GM12878 (cell line): ENCODE data around the gene CDCA7L. TPM values are rescaled to one million over a fixed set of nuclear protein-coding genes. Genes with fewer than 3 reads are reported as not detected.

Experiments used
- ATAC-seq: fragments of 200-7000 bp; cut with Tn5 transposase; 3 replicates; pipeline ENCODE4 v1.9.1; 2020; ENCODE audit warnings: mild to moderate bottlenecking, moderate library complexity
- BruUV-seq: library from RNA; stranded (reverse); fragments of 400-500 nt; replicated peaks from 2 replicates; lab custom pipeline; 2021; lab: Mats Ljungman, UMichigan
- CTCF ChIA-PET: fragments of 300-600 bp; sonication (Branson Sonifier 250); formaldehyde crosslinking; extraction: SDS; loops from one replicate; lab custom pipeline; 2021; ENCODE audit warnings: inconsistent platforms; lab: Yijun Ruan, JAX
- POLR2A ChIA-PET: fragments of 350-600 bp; formaldehyde crosslinking; extraction: SDS; loops from one replicate; lab custom pipeline; 2021; ENCODE audit warnings: inconsistent platforms; lab: Charles Lee
- RAD21 ChIA-PET: fragments of 300-600 bp; sonication (Branson Sonifier 250); formaldehyde crosslinking; loops from one replicate; lab custom pipeline; 2023; ENCODE audit warnings: antibody characterized with exemption; ENCODE audit not compliant: unreplicated experiment; lab: Charles Lee
- SMC1A ChIA-PET: fragments of 300-600 bp; sonication (Branson Sonifier 250); formaldehyde crosslinking; loops from one replicate; lab custom pipeline; 2023; ENCODE audit not compliant: unreplicated experiment, uncharacterized antibody; lab: Charles Lee
- DNase-seq: peaks from one replicate; pipeline ENCODE4 v3.0.0-alpha.2; 2011; ENCODE audit warnings: low read depth, low spot score
- FAIRE-seq: peaks from 3 replicates; lab custom pipeline; 2011; peaks lifted over from hg19 to GRCh38; lab: Jason Lieb, UNC
- H2AFZ ChIP-seq: 2 replicates; pipeline ENCODE4 v1.6.0; 2011; ENCODE audit warnings: low read depth, low read length, control low read depth; ENCODE audit not compliant: control insufficient read depth
- H3K27ac ChIP-seq: 2 replicates; pipeline ENCODE4 v1.5.1; 2011; ENCODE audit warnings: control low read depth; ENCODE audit not compliant: control insufficient read depth, insufficient read depth
- H3K27me3 ChIP-seq, 2 experiments: replicated peaks in 1 of 2; 2 replicates each; pipeline versions ENCODE4 v1.6.0 to v1.6.1; 2011; ENCODE audit warnings: low read length in 1 of 2; ENCODE audit not compliant: control insufficient read depth in 2 of 2, insufficient read depth in 2 of 2
- H3K36me3 ChIP-seq, 2 experiments: 2 replicates each; pipeline ENCODE4 v1.5.1; 2011; ENCODE audit warnings: low read length in 1 of 2; ENCODE audit not compliant: control insufficient read depth in 2 of 2, insufficient read depth in 2 of 2
- H3K4me1 ChIP-seq: 2 replicates; pipeline ENCODE4 v1.6.1; 2011; ENCODE audit warnings: mild to moderate bottlenecking, low read length, moderate library complexity, mixed read lengths; ENCODE audit not compliant: control insufficient read depth, insufficient read depth
- H3K4me2 ChIP-seq: 2 replicates; pipeline ENCODE4 v1.6.0; 2011; ENCODE audit warnings: control low read depth; ENCODE audit not compliant: control insufficient read depth, insufficient read depth
- H3K4me3 ChIP-seq: fragments of 200-600 bp; sonication (generic); 2 replicates; pipeline ENCODE4 v1.5.1; 2016
- H3K79me2 ChIP-seq: 2 replicates; pipeline ENCODE4 v1.6.0; 2011; ENCODE audit warnings: low read length; ENCODE audit not compliant: control insufficient read depth, insufficient read depth
- H3K9ac ChIP-seq: 2 replicates; pipeline ENCODE4 v1.8.0; 2011; ENCODE audit warnings: low read length, control low read depth, mixed read lengths; ENCODE audit not compliant: control insufficient read depth, insufficient read depth
- H3K9me3 ChIP-seq: replicated peaks from 3 replicates; pipeline ENCODE4 v1.5.1; 2011; ENCODE audit warnings: mild to moderate bottlenecking, low read length; ENCODE audit not compliant: control insufficient read depth, insufficient read depth
- H4K20me1 ChIP-seq: 2 replicates; pipeline ENCODE4 v1.6.0; 2011; ENCODE audit not compliant: control insufficient read depth, insufficient read depth
- BMI1 ChIP-seq: fragments of 450-650 bp; IDR thresholded peaks from 2 replicates; pipeline ENCODE4 v1.6.1; 2016; ENCODE audit warnings: mild to moderate bottlenecking, moderate library complexity, borderline replicate concordance
- CBFB ChIP-seq: IDR thresholded peaks from 2 replicates; pipeline ENCODE4 v1.6.1; 2016; ENCODE audit warnings: antibody characterized with exemption, low read depth
- CBX5 ChIP-seq: sonication (generic); IDR thresholded peaks from 2 replicates; pipeline ENCODE4 v1.6.1; 2016; ENCODE audit warnings: low read depth, moderate library complexity, mild to moderate bottlenecking, inconsistent platforms
- CHD4 ChIP-seq: fragments of 200-600 bp; sonication (generic); IDR thresholded peaks from 2 replicates; pipeline ENCODE4 v1.6.1; 2016; ENCODE audit warnings: mild to moderate bottlenecking
- FOXK2 ChIP-seq: fragments of 450-650 bp; IDR thresholded peaks from 2 replicates; pipeline ENCODE4 v1.6.1; 2017; ENCODE audit warnings: mild to moderate bottlenecking, moderate library complexity
- KLF5 ChIP-seq: fragments of 450-650 bp; IDR thresholded peaks from 2 replicates; pipeline ENCODE4 v1.6.1; 2014; ENCODE audit warnings: mild to moderate bottlenecking; ENCODE audit not compliant: partially characterized antibody
- NFIC ChIP-seq: IDR thresholded peaks from 2 replicates; pipeline ENCODE4 v1.6.1; 2012; ENCODE audit warnings: low read depth, mild to moderate bottlenecking, inconsistent platforms, low read length, moderate library complexity
- POU2F2 ChIP-seq: IDR thresholded peaks from 3 replicates; pipeline ENCODE4 v1.6.1; 2011; ENCODE audit warnings: low read depth, mild to moderate bottlenecking, low read length, borderline replicate concordance
- RELA ChIP-seq: fragments of 450-650 bp; IDR thresholded peaks from 2 replicates; pipeline ENCODE4 v1.8.0; 2014; ENCODE audit warnings: borderline replicate concordance; ENCODE audit not compliant: partially characterized antibody
- SPI1 ChIP-seq: IDR thresholded peaks from 2 replicates; pipeline ENCODE4 v1.6.1; 2011; ENCODE audit warnings: low read depth, mild to moderate bottlenecking, low read length, moderate library complexity, borderline replicate concordance; ENCODE audit not compliant: insufficient read depth
- STAT3 ChIP-seq: IDR thresholded peaks from 2 replicates; pipeline ENCODE4 v1.6.1; 2011; ENCODE audit warnings: low read depth, low read length, improper control_type of control experiment
- TCF3 ChIP-seq: IDR thresholded peaks from 2 replicates; pipeline ENCODE4 v1.6.1; 2012; ENCODE audit warnings: low read depth, mild to moderate bottlenecking, low read length, borderline replicate concordance; ENCODE audit not compliant: insufficient read depth
- ZNF217 ChIP-seq: fragments of 450-650 bp; IDR thresholded peaks from 2 replicates; pipeline ENCODE4 v1.6.1; 2017; ENCODE audit warnings: antibody characterized with exemption, mild to moderate bottlenecking
- ZNF384 ChIP-seq: IDR thresholded peaks from 2 replicates; pipeline ENCODE4 v1.6.1; 2012; ENCODE audit warnings: low read depth, mild to moderate bottlenecking, low read length, improper control_type of control experiment, borderline replicate concordance
- WGBS: methylation state at CpG from one replicate; pipeline ENCODE4 v1.1.6; 2016; ENCODE audit warnings: low lambda C conversion rate; ENCODE audit not compliant: insufficient replicate concordance, insufficient coverage; ENCODE audit errors: missing lambda C conversion rate; 5-methylcytosine and 5-hydroxymethylcytosine counted together
- in situ Hi-C: fragments of 300-500 bp; cut with MboI; formaldehyde crosslinking; loops from 9 replicates; pipeline ENCODE4 v1.14.3; 2018; ENCODE audit warnings: mixed read lengths
- intact Hi-C: fragments of 100-400 bp; cut with micrococcal nuclease; formaldehyde crosslinking; loops from one replicate; pipeline ENCODE4 v1.14.2; 2022; ENCODE audit not compliant: unreplicated experiment
- polyA plus RNA-seq, 11 experiments: library from polyadenylated mRNA; depleted of rRNA in 4 of 11; unstranded in 6 of 11; stranded (reverse) in 5 of 11; fragments of >200 nt; fragmentation: Nextera tagmentation in 4 of 11; fragmentation: Illumina TruSeq in 1 of 11; extraction: Ambion mirVana in 4 of 11; extraction: Trizol in 1 of 11; gene quantifications; 1 replicate in 1 of 11; 2 replicates in 10 of 11; pipeline versions ENCODE4 v1.2.1 to v1.2.3, GENCODE V29; 2011 to 2016; ENCODE audit warnings: inconsistent platforms in 2 of 11, missing spikeins in 2 of 11, low read depth in 1 of 11
- total RNA-seq, 4 experiments: library from RNA; depleted of rRNA in 3 of 4; stranded (reverse); fragments of >200 nt in 3 of 4; fragmentation: Illumina TruSeq in 1 of 4; extraction: Trizol in 1 of 4; gene quantifications; 2 replicates each; pipeline versions ENCODE4 v1.2.1 to v1.2.3, GENCODE V29; 2013 to 2021
- TF ChIP-seq, protein P1 (sequence below): IDR thresholded peaks from 2 replicates; pipeline ENCODE4 v1.6.1; 2012; ENCODE audit warnings: low read length, inconsistent platforms
- TF ChIP-seq, protein P2 (sequence below), 3 experiments: IDR thresholded peaks in 2 of 3; conservative IDR thresholded peaks in 1 of 3; 2 replicates each; pipeline ENCODE4 v1.5.1; 2011; ENCODE audit warnings: low read depth in 3 of 3, low read length in 3 of 3, mild to moderate bottlenecking in 3 of 3, control low read depth in 2 of 3, moderate library complexity in 2 of 3, inconsistent platforms in 1 of 3, mixed read lengths in 1 of 3; ENCODE audit not compliant: control insufficient read depth in 2 of 3, insufficient read depth in 1 of 3; ENCODE audit errors: extremely low read depth in 1 of 3

CDCA7L gene
- total and polyA plus RNA-seq, 10 of the 15 experiments (the other 5 are each of a cell fraction or from before 2014, with no cell fraction given), result 30.3 to 92.2 (median 68.5) TPM

DNA sequence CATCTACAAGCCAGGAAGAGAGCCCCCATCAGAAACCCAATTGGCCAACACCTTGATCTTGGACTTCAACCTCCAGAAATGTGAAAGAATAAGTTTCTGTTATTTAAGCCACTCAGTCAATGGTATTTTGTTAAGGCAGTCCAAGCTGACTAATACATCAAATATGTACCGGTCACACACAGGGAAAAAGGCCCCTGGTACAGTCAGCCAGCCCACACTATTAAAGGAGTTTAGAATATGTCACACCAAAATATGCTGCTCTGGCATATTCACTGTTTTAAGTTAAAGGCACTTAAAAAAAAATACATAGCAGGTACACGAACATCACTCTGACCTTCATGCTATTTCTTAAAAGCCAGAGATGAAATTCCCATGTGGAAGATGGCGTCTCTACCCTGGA is 15.2 kb upstream of the CDCA7L start:
- no peak overlapping the region for H3K27ac ChIP-seq
- ChIA-PET CTCF (no interaction called here), POLR2A (no interaction called here), SMC1A (no interaction called here), RAD21 (no interaction called here)
- DNase-seq (no peak), FAIRE-seq (no peak), ATAC-seq (no peak)
- H4K20me1 ChIP-seq, result no peaks in the 10 kb centered on the region
- H3K4me1 ChIP-seq, result peaks cover 7% of the 10 kb centered on the region
- no peaks in the 10 kb centered on the region for H3K79me2 ChIP-seq
- H3K36me3 ChIP-seq, result no peaks in the 10 kb centered on the region
- intact Hi-C loops, result no loop called here
- H3K4me2 ChIP-seq, result no peak overlapping the region
- no TSS peak for BruUV-seq
- H2AFZ ChIP-seq, result no peak overlapping the region
- TF ChIP-seq CBFB (no peak), NFIC (no peak), ZNF217 (no peak), RELA (no peak), SPI1 (no peak), CHD4 (no peak), STAT3 (no peak), POU2F2 (no peak)
- in situ Hi-C loops, result no loop called here
- H3K4me3 ChIP-seq, result no peak overlapping the region
- 76% methylated on average over 3 of the region's 3 CpGs for WGBS
- H3K27me3 ChIP-seq, result no peaks in the 10 kb centered on the region
- no peak overlapping the region for H3K9ac ChIP-seq
- H3K9me3 ChIP-seq, result no peaks in the 10 kb centered on the region

DNA sequence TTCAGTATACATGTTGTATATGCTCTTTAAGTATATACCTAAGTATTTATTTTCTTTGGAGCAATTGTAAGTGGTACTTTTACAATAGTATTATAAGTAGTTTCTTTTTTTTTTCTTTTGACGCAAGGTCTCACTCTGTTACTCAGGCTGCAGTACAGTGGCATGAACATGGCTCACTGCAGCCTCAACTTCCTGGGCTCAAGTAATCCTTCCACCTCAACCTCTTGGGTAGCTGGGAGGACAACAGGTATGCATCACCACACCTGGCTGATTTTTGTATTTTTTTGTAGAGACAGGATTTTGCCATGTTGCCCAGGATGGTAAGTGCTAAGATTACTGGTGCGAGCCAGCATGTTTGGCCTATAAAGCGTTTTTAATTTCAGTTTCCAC is 13.7 kb upstream of the CDCA7L start:
- CTCF ChIA-PET, result interaction anchor here (1.2 kb wide), 1 partner anchor 14 kb away, joined by 3 read pairs; the partner anchor contains the start of gene CDCA7L
- POLR2A ChIA-PET, result no interaction called here

More for the DNA sequence above, 13.7 kb upstream of the CDCA7L start:
- WGBS, result 52% methylated on average over 3 of the region's 3 CpGs
- ATAC-seq (no peak), DNase-seq (no peak), FAIRE-seq (no peak)
- H3K4me1 ChIP-seq, result no peaks in the 10 kb centered on the region
- BruUV-seq, result no TSS peak
- no peaks in the 10 kb centered on the region for H3K27me3 ChIP-seq
- no peak overlapping the region for H3K4me3 ChIP-seq
- TF ChIP-seq CBX5 (no peak), NFIC (no peak), BMI1 (no peak), ZNF384 (no peak), KLF5 (no peak), TCF3 (no peak), FOXK2 (no peak)
- TF ChIP-seq, protein P1, sequence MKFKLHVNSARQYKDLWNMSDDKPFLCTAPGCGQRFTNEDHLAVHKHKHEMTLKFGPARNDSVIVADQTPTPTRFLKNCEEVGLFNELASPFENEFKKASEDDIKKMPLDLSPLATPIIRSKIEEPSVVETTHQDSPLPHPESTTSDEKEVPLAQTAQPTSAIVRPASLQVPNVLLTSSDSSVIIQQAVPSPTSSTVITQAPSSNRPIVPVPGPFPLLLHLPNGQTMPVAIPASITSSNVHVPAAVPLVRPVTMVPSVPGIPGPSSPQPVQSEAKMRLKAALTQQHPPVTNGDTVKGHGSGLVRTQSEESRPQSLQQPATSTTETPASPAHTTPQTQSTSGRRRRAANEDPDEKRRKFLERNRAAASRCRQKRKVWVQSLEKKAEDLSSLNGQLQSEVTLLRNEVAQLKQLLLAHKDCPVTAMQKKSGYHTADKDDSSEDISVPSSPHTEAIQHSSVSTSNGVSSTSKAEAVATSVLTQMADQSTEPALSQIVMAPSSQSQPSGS, result no peak
- TF ChIP-seq, protein P2, sequence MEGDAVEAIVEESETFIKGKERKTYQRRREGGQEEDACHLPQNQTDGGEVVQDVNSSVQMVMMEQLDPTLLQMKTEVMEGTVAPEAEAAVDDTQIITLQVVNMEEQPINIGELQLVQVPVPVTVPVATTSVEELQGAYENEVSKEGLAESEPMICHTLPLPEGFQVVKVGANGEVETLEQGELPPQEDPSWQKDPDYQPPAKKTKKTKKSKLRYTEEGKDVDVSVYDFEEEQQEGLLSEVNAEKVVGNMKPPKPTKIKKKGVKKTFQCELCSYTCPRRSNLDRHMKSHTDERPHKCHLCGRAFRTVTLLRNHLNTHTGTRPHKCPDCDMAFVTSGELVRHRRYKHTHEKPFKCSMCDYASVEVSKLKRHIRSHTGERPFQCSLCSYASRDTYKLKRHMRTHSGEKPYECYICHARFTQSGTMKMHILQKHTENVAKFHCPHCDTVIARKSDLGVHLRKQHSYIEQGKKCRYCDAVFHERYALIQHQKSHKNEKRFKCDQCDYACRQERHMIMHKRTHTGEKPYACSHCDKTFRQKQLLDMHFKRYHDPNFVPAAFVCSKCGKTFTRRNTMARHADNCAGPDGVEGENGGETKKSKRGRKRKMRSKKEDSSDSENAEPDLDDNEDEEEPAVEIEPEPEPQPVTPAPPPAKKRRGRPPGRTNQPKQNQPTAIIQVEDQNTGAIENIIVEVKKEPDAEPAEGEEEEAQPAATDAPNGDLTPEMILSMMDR (IDR thresholded peaks at IDR 0.05 in 2 of 3, conservative IDR thresholded peaks at IDR 0.05 in 1 of 3; ENCODE audit: control insufficient read depth in 2 of 3, extremely low read depth in 1 of 3, insufficient read depth in 1 of 3, low read depth in 3 of 3, low read length in 3 of 3), result no peak
- H3K79me2 ChIP-seq, result no peaks in the 10 kb centered on the region
- no peaks in the 10 kb centered on the region for H4K20me1 ChIP-seq
- intact Hi-C loops (no loop called here), in situ Hi-C loops (no loop called here)
- H3K27ac ChIP-seq, result no peak overlapping the region
- SMC1A ChIA-PET, result no interaction called here
- no peaks in the 10 kb centered on the region for H3K36me3 ChIP-seq
- H2AFZ ChIP-seq, result no peak overlapping the region
- H3K9me3 ChIP-seq, result no peaks in the 10 kb centered on the region
- no peak overlapping the region for H3K4me2 ChIP-seq
- RAD21 ChIA-PET, result no interaction called here
- no peak overlapping the region for H3K9ac ChIP-seq
